ENCODE data around the gene LUZP2. TPM values are rescaled to one million over a fixed set of nuclear protein-coding genes. Genes with fewer than 3 reads are reported as not detected.
"Not testable (repeated sequence)": the region's sequence is repeated elsewhere in the genome, so short reads cannot be mapped to it uniquely, and the experiment has no call there.

Gene LUZP2
- polyA plus RNA-seq, 3 donors = 0.04 to 0.34 TPM; not detected in 1

DNA sequence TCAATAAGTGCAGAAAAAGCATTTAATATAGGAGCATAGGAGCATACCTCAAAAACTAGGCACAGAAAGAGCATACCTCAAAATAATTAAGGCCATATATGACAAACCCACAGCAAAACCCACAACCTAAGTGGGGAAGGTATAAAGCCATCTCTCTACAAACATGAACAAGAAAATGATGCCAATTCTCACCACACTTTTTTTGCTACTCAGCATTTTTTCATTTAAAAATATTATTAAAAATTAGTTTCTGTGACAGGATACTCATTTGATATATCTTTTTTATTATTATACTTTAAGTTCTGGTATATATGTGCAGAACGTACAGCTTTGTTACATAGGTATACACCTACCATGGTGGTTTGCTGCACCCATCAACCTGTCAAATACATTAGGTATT lies 352.0 kb downstream of the LUZP2 start:
- WGBS, 3 donors = 83 to 100% (median 89%) methylated on average over 1 of the region's 1 CpG
- no peak overlapping the region for H3K27ac ChIP-seq (ENCODE audit: low read depth, low read length)

DNA sequence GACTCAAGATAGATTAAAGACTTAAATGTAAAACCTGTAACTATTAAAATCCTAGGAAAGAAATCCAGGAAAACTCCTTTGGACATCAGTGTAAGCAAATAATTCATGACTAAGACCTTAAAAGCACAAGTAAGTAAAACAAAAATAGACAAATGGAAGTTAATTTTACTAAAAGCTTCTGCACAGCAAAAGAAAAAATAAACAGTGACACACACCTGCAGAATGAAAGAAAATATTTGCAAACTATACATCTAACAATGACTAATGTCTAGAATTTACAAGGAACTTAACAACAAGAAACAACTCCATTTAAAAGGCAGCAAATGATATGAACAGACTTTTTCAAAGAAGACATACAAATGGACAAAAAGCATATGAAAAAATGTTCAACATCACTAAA lies 359.1 kb downstream of the LUZP2 start:
- H3K27ac ChIP-seq (ENCODE audit: low read depth, low read length) = no peak overlapping the region

DNA sequence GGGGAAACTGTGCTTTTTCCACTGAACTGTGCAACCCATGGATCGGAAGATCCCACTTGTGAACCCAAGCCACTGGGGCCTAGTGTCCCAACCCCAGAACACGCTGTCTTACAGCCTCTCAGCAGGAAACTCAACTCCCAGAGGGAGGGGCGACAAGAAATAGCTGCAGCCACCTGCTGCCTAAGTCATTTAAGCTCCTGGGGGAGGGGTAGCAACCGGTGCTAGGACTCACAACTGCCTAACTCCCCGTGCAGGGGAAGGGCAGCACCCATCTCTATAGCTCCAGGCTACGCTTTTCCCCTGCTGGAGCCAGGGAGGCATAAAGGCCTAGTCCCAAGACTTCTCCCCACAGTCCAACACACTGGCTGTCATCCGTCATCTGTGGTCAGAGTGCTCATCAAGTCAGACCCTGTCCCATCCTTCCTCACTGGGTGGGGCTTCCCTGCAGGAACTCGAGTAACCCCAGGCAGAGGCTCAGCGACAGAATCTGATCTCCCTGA lies 363.0 kb downstream of the LUZP2 start:
- H3K27ac ChIP-seq (ENCODE audit: low read depth, low read length) = no peak overlapping the region
- WGBS, 3 donors = 78 to 85% (median 80%) methylated on average over 9 of the region's 9 CpGs

DNA sequence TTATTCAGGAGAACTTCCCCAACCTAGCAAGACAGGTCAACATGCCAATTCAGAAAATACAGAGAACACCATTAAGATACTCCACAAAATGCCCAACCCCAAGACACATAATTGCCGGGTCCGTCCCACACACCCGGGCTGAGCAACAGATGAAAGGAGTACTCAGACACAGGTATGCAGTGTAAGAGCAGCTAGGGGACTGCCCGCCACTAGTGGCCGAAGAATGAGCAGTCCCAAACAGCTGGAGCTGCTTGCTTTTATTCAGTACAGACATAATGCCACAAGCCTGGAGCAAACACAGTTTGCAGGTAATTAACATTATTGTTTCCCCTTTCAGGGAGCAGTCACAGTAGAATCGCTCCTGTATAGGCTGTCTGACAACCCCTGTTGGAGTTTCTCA lies 364.6 kb downstream of the LUZP2 start:
- 92 to 93% (median 93%) methylated on average over 6 of the region's 6 CpGs for WGBS, 3 donors
- H3K27ac ChIP-seq (ENCODE audit: low read depth, low read length) = no peak overlapping the region

DNA sequence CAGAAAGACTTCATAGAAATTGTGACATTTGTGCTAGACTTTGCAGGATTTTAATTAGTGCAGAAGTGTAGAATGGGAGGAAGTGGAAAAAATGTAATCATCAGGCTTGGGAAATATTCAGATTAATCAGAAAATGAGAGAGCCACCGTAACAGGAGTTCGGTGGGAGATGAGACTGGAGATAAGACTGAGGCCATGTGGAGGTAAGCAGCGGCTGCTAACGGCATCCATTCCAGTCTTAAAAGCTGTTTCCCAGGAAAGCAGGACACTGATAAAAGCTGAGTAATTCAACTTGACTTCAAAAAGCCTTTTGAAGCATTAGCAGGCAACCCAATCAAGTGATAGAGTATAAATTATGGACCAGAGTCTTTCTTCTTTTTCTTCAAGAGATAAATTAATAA lies 369.9 kb downstream of the LUZP2 start:
- 43 to 63% (median 61%) methylated on average over 4 of the region's 4 CpGs for WGBS, 3 donors

DNA sequence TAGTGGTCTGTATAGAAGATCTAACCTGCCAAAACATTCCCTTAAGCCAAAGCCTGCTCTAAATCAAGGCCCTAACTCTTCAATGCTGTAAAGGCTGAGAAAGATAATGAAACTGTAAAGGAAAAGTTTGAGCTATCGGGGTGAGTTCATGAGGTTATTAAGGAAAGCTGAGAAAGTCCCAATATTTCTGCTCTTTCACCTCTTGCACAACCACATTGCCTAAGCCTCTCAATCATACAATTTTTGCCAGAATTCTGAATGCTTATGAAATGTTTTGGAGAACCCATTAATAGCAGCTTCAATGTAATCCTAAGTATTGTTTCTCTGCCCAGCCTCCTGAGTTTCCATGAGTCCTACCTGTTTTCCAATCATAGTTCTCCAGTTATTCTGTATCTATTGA lies 373.2 kb downstream of the LUZP2 start:
- no peak overlapping the region for H3K27ac ChIP-seq (ENCODE audit: low read depth, low read length)
- WGBS, 3 donors = 67 to 73% (median 73%) methylated on average over 1 of the region's 1 CpG

More for the DNA sequence above, 369.9 kb downstream of the LUZP2 start:
- H3K27ac ChIP-seq (ENCODE audit: low read depth, low read length) = no peak overlapping the region

DNA sequence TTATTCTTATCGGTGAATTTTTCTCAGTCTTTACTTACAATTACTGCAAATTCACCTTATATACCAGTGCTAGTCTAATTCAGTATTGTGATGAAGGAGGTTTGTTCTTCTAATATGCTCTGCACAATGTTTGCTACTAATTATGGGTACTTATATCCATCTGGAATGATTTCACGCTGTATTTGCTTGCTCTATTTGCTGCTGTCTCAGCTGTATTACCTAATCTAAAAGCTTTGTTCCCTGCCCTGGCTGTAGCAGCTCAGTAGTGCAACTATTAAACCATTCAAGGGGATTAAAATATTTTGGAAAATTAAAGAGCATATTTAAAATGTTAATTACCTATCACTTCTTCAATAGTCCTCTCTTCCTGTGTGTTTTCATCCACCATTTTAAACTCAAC lies 375.3 kb downstream of the LUZP2 start:
- WGBS, 3 donors = 87 to 94% (median 87%) methylated on average over 2 of the region's 2 CpGs
- no peak overlapping the region for H3K27ac ChIP-seq (ENCODE audit: low read depth, low read length)

DNA sequence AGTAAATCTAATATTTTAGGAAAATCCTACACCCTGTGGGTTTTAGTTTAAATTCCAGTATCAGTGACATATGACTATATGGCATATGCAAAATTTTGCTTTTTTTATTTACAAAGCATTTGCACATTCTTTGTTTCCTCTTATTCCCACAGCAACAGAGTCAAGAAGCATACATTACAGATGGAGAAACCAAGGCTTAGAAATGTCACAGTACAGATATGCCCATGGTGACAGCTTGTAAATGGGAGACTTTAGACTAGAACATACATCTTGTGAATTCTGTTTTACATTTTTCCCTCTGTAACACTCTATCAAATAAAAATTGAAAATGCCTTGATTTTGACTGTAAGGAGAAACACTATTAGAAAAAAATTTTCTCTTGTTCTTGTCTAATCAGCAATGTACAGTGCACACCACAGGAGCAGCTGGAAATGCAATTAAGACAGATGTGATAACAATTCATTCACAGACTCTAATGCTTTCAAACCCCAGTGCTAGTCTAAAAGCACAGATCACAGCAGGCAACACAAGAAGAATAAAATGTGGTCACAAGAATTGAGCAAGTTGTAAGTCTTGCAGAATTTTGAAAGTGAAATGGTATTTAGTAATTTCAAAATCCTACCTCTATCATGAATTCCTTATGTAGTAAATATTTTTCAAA lies 375.9 kb downstream of the LUZP2 start:
- no peak overlapping the region for H3K27ac ChIP-seq (ENCODE audit: low read depth, low read length)

DNA sequence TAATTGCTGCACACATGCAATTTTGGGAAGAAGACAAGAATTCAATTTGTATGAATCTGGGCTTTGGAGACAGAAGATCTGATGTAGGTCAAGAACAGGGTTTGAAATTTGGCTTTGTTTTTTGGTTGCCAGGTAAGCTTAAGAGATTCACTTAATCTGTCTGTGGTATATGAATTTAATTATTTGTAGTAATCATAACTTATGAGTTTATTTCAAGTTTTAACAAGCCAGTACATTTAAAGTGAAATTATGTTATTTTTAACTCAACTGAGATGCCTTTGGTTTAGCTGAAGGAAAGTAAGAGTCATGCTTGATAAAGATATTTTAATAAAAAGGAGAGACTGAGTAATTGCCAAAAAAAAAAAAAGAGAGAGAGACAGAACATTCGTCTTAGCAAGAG lies 384.1 kb downstream of the LUZP2 start:
- 32 to 57% (median 55%) methylated on average over 1 of the region's 1 CpG for WGBS, 3 donors

DNA sequence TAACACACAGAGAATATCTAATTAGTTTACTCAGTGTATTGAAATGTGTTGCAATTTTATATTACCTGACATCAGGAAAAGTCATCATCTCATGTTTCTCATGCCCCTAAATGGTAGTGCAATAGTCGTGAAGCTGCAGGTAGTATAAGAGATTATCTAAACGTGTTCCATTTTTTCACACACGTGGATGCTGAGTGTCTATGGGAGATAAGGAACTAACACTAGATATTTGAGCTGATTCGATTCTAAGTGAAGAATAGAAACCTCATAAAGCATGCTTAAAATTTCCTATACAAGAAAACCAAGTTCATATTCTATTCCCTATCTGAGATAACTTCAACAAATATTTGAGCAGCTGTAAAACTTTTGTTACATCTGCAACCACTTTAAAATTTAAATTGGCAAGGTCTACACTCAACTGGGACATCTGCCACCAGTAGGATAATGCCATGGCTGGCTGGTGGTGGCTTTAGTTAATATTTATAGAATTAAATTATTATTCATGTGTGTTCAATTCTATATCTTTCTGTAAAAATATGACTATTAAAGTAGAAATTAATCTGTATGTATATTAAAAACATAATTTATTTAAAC lies 388.8 kb downstream of the LUZP2 start:
- 45 to 78% (median 75%) methylated on average over 4 of the region's 4 CpGs for WGBS, 3 donors
- no peak overlapping the region for H3K27ac ChIP-seq (ENCODE audit: low read depth, low read length)

More for the DNA sequence above, 384.1 kb downstream of the LUZP2 start:
- no peak overlapping the region for H3K27ac ChIP-seq (ENCODE audit: low read depth, low read length)

DNA sequence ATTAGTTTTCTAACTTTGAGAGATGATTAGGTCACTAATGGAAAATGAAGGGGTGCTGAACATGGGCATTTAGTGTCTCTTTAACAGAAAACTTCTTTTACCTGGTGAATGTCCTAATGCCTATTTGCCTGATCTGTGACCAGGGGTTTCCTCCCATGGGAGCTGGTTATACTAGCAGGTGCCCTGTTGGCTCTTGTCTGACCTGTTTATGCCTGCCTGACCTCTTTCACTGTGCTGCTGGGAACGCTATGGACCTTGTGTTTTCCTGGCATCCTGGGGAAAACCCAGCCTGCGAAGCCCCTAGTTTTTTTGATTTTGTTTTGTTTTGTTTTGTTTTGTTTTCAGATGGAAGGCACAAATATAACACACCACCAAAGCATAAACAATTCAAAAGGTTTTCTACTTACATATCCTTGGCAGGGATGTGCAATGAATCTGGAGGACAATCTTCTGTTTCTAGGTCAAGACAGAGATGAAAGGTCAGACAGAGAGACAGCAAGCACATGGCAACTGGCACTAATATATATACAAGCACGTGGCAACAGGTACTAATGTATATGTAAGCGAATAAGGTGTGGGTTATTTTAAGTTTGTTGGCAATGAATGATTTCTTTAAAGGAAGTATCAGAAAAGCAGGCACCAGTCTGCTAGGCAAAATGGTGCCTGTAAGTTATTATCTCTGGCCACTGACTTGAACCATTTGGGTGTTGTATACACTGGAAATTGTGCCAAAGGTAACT lies 390.2 kb downstream of the LUZP2 start:
- no peak overlapping the region for H3K27ac ChIP-seq (ENCODE audit: low read depth, low read length)
- WGBS, 3 donors = 50 to 75% (median 58%) methylated on average over 4 of the region's 4 CpGs

DNA sequence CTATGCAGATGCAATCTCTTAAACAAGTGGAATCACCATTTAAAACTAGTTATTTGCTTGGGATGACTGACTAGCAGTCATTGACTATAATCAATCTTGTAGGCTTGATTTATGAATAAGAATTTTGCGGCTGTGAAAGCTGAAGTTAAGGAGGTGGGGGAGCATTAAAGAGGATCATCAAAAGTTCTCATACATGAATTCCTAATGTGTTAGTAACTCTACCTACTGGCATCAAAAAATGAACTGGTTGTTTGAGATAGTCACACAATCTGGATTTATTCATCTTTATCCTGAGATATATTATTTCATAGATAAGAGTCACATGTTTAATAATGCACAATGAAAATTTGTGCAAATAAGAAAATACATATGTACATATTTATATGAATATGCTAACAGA lies 393.6 kb downstream of the LUZP2 start:
- H3K27ac ChIP-seq (ENCODE audit: low read depth, low read length) = no peak overlapping the region
- 78 to 88% (median 85%) methylated on average over 1 of the region's 1 CpG for WGBS, 3 donors

DNA sequence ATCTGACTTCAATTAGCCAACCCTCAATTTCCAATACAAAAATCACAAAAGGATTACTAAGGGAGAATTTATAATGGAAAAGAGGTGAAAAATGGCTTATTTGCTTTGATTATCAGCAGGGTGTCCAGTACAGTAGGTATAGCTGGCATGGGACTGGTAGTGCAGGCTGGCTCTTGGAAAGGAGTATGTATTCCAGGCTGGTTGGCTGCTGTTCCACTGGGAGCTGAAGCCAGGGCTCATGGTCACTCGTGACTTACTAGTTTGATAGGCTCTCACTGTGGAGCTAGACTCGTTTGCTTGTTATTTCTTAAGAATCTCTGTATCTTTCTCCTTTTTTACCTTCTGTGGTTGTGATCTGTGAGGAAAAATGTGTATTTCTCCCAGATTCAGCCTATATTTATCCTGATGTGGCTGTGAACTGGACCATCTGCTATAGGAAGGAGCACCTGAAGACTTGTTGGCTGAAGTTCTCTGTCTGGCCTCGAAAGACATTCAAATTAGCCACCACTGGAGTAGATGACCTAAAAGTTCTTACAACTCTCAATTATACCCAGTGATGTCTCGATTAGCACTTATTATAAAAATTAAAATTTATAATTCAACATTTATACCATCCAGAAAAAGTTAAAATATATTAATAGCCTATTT lies 395.1 kb downstream of the LUZP2 start:
- not testable (repeated sequence) for H3K27ac ChIP-seq (ENCODE audit: low read depth, low read length)
- 52 to 78% (median 73%) methylated on average over 4 of the region's 4 CpGs for WGBS, 3 donors

DNA sequence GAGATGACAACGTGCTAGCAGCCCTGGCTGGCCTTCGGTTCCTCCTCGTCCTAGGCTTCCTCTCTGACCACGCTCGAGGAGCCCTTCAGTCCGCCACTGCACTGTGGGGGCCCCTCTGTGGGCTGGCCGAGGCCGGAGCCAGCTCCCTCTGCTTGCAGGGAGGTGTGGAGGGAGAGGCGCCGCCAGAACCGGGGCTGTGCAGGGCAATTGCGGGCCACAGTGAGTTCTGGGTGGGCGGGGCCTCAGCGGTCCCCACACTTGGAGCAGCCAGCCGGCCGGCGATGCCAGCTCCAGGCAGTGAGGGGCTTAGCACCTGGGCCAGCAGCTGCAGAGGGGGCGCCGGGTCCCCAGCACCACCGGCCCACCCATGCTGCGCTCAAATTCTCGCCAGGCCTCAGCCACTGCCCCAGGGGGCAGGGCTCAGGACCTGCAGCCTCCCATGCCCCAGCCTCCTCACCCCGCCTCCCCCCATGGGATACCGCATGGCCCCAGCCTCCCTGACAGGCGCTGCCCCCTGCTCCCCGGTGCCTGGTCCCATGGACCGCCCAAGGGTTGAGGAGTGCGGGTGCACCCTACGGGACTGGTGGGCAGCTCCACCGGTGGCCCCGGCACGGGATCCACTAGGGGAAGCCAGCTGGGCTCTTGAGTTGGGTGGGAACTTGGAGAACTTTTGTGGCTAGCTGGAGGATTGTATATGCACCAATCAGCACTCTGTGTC lies 399.4 kb downstream of the LUZP2 start:
- WGBS, 3 donors = 91 to 94% (median 92%) methylated on average over 28 to 32 of the region's 32 CpGs
- H3K27ac ChIP-seq (ENCODE audit: low read depth, low read length) = no peak overlapping the region

DNA sequence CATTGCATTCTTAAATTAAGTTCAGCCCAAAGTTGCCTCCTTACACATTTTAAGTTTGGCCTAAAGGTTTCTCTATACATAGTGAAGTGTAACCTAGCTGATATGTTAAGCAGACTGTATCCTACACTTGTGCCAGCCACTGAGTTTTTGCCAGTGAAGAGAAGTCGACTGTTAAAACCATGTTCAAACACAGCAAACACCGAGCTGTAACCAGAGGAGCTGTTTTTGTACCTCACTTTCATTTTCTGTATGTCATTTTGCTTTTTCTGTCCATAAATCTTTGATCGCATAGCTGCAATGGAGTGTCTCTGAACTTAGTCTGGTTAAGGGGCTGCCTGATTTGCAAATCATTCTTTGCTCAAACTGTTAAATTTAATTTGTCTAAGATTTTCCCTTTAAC lies 403.7 kb downstream of the LUZP2 start:
- WGBS, 3 donors = 31 to 51% (median 32%) methylated on average over 3 of the region's 3 CpGs
- H3K27ac ChIP-seq (ENCODE audit: low read depth, low read length) = no peak overlapping the region

DNA sequence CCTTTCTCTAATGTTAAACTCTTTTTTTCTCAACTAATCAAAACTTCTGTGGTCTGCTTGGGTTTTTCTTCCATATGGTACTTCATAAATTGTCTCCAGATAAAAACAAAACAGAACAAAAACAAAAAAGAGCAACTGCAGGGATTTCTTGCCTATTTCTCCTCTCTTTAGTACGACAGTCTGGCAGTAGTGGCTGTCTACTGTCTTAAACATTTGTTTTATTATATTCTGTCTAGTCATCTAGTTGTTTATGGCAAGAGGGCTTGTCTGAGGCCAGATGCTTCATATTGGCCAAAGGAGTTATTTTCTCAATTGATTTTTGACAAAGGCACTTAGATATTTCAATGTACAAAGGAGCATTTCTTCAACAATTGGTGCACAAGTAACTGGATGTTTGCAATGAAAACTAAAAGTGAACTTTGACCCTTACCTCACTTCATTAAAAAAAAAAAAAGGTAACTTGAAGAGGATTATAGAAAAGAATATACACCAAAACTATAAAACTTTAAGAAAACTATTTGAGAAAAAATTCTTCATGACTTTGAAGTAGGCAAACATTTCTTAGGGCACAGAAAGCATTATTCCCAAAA lies 404.2 kb downstream of the LUZP2 start:
- no peak overlapping the region for H3K27ac ChIP-seq (ENCODE audit: low read depth, low read length)
- 61 to 70% (median 68%) methylated on average over 1 of the region's 1 CpG for WGBS, 3 donors

DNA sequence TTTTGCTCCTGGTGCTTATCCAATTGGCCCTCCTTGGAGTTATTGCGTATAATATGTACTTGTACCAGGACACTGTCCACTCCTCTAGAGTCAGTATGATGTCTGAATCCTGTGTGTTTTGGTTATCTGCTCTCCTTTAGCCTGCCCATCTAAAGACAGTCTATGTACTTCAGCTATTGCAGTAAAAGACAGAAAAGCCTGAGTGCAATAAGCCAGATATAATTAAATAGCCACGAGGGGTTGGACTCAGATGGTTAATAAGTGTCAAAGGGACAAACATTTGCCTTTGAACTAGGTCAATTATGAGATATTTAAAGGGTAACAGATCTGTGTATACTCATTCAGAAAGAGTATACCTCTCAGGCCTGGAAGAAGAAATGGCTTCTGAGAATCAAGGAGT lies 406.7 kb downstream of the LUZP2 start:
- H3K27ac ChIP-seq (ENCODE audit: low read depth, low read length) = no peak overlapping the region
- WGBS, 3 donors = 51 to 76% (median 72%) methylated on average over 2 of the region's 2 CpGs

DNA sequence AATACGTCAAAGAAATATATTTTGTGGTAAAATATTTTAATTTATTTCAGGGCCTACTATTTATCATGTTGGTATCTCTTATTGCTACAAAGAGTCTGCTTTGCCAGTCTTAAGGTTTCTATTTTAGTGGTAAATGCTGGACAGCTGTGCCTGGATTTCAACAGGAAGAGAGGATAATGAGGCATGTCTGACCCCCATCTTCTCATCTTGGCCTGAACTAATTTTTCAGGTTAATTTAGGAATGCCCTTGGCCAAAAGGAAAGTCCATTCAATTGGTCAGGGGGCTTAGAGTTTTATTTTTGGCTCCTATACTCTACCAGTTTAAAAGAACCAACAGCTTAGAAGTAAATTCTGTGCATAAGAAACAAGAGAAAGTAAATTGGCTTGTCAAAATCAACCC lies 428.2 kb downstream of the LUZP2 start:
- H3K27ac ChIP-seq (ENCODE audit: low read depth, low read length) = no peak overlapping the region
- 61 to 88% (median 76%) methylated on average over 1 of the region's 1 CpG for WGBS, 3 donors
